BLaER1 (cell line): ENCODE results near the gene CKM.

Experiments used
- H3K27ac ChIP-seq: shearing (Covaris generic); formaldehyde crosslinking; 2 replicates; pipeline ENCODE4 v1.8.1; 2022
- H3K27me3 ChIP-seq: shearing (Covaris generic); formaldehyde crosslinking; 2 replicates; pipeline ENCODE4 v1.8.1; 2022
- H3K36me3 ChIP-seq: shearing (Covaris generic); formaldehyde crosslinking; 2 replicates; pipeline ENCODE4 v1.8.1; 2022
- H3K4me1 ChIP-seq: shearing (Covaris generic); formaldehyde crosslinking; 2 replicates; pipeline ENCODE4 v1.8.1; 2022
- H3K4me2 ChIP-seq: shearing (Covaris generic); formaldehyde crosslinking; 2 replicates; pipeline ENCODE4 v1.8.1; 2022
- H3K4me3 ChIP-seq: shearing (Covaris generic); formaldehyde crosslinking; 2 replicates; pipeline ENCODE4 v1.8.1; 2022
- H3K9ac ChIP-seq: shearing (Covaris generic); formaldehyde crosslinking; 2 replicates; pipeline ENCODE4 v1.8.1; 2022
- H3K9me3 ChIP-seq: shearing (Covaris generic); formaldehyde crosslinking; 2 replicates; pipeline ENCODE4 v1.8.1; 2022
- H4K20me1 ChIP-seq: shearing (Covaris generic); formaldehyde crosslinking; 2 replicates; pipeline ENCODE4 v1.8.1; 2022
- Cebpa-rat ChIP-seq: shearing (Covaris generic); IDR thresholded peaks from 2 replicates; pipeline ENCODE4 v1.8.1; 2022

The CKM gene

DNA sequence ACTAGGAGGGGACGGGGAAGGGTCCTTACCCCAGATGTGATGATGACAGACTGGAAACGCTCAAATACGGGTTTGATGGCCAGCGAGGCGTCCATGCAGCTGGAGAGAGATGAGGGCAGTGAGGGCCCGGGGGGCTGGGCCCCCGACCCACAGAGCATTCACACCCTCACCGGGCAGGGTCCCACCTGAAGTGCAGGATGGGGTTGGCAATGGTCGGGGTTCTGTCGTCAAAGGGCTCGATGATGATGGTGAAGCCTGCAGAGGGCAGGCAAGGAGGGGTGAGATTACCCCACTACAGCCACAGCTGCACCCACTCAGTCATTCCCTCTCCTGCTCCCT lies 34.7 kb upstream of the CKM start:
- no peak overlapping the region for H3K9ac ChIP-seq
- no peaks in the 10 kb centered on the region for H3K27me3 ChIP-seq
- TF ChIP-seq Cebpa-rat: no peak
- H3K9me3 ChIP-seq: no peaks in the 10 kb centered on the region
- no peak overlapping the region for H3K4me3 ChIP-seq
- H4K20me1 ChIP-seq: no peaks in the 10 kb centered on the region
- H3K27ac ChIP-seq: no peak overlapping the region
- no peak overlapping the region for H3K4me2 ChIP-seq
- H3K4me1 ChIP-seq: no peaks in the 10 kb centered on the region
- H3K36me3 ChIP-seq: peaks cover 97% of the 10 kb centered on the region

GRCh38 chr19:45356760-45357444 lies 34.2 kb upstream of the CKM start:
- no peaks in the 10 kb centered on the region for H3K9me3 ChIP-seq
- H3K9ac ChIP-seq: no peak overlapping the region
- no peak overlapping the region for H3K27ac ChIP-seq
- H3K4me1 ChIP-seq: no peaks in the 10 kb centered on the region
- no peak overlapping the region for H3K4me3 ChIP-seq
- no peaks in the 10 kb centered on the region for H3K27me3 ChIP-seq
- H3K36me3 ChIP-seq: peaks cover 97% of the 10 kb centered on the region
- H4K20me1 ChIP-seq: no peaks in the 10 kb centered on the region
- TF ChIP-seq Cebpa-rat: no peak
- no peak overlapping the region for H3K4me2 ChIP-seq

DNA sequence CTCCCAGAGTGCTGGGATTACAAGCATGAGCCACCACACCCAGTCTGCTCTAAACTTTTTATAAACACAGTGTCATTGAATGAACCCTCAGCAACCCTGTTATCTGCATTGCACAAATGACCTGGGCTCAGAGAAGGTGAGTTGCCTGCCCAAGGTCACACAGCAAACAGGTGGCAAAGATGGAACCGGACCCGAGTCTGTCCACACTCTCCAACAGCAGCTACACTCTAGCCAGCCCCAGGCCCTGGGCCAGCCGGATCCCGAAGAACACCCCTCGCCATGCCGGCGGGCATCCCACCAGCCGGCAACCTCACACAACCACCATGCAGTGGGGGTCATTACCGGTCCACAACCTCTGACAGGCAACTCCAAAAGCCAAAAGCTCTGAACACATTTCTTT lies 33.2 kb upstream of the CKM start:
- no peak for TF ChIP-seq Cebpa-rat
- Histone ChIP-seq H3K4me3 (no peak overlapping the region), H3K9me3 (no peaks in the 10 kb centered on the region), H4K20me1 (no peaks in the 10 kb centered on the region), H3K4me1 (no peaks in the 10 kb centered on the region), H3K4me2 (no peak overlapping the region), H3K9ac (no peak overlapping the region), H3K36me3 (peaks cover 97% of the 10 kb centered on the region), H3K27ac (no peak overlapping the region), H3K27me3 (no peaks in the 10 kb centered on the region)

DNA sequence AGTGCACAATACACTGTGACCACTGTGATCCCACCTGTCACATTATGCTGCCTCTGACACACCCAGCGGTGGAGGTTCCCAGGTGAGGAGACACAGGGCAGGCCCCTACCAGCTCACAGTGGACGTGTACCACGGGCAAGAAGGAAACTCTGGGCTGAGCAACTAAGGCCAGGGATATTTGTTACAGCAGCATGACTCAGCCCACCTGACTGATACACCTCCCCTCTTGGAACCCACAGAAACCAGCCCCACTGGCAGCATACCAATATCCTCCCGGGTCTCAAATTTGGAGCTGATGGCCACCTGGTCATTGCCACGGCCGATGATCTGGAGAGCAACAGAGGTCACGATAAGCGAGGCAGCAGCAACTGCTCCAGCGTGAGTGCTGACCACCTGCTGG lies 32.7 kb upstream of the CKM start:
- Histone ChIP-seq H3K27ac (no peak overlapping the region), H3K9me3 (no peaks in the 10 kb centered on the region), H3K4me3 (no peak overlapping the region), H3K27me3 (no peaks in the 10 kb centered on the region), H3K36me3 (peaks cover 97% of the 10 kb centered on the region), H4K20me1 (no peaks in the 10 kb centered on the region), H3K4me1 (no peaks in the 10 kb centered on the region), H3K4me2 (no peak overlapping the region), H3K9ac (no peak overlapping the region)
- no peak for TF ChIP-seq Cebpa-rat

- no peak for TF ChIP-seq Cebpa-rat
- Histone ChIP-seq H3K36me3 (peaks cover 99% of the 10 kb centered on the region), H3K4me1 (no peaks in the 10 kb centered on the region), H3K4me3 (no peak overlapping the region), H3K4me2 (no peak overlapping the region), H3K9me3 (no peaks in the 10 kb centered on the region), H3K9ac (no peak overlapping the region), H4K20me1 (no peaks in the 10 kb centered on the region), H3K27me3 (no peaks in the 10 kb centered on the region), H3K27ac (no peak overlapping the region)
Measured at GRCh38 chr19:45354241-45354842, 31.7 kb upstream of the CKM start.

- Histone ChIP-seq H4K20me1 (no peaks in the 10 kb centered on the region), H3K36me3 (peaks cover 87% of the 10 kb centered on the region), H3K27me3 (no peaks in the 10 kb centered on the region), H3K4me1 (no peaks in the 10 kb centered on the region), H3K9ac (no peak overlapping the region), H3K9me3 (no peaks in the 10 kb centered on the region), H3K27ac (no peak overlapping the region), H3K4me3 (no peak overlapping the region), H3K4me2 (no peak overlapping the region)
- TF ChIP-seq Cebpa-rat: no peak
Measured at GRCh38 chr19:45352914-45353796, 30.5 kb upstream of the CKM start.

GRCh38 chr19:45352471-45352870 lies 29.8 kb upstream of the CKM start:
- Histone ChIP-seq H3K36me3 (peaks cover 80% of the 10 kb centered on the region), H4K20me1 (no peaks in the 10 kb centered on the region), H3K9ac (no peak overlapping the region), H3K4me2 (no peak overlapping the region), H3K9me3 (no peaks in the 10 kb centered on the region), H3K27ac (no peak overlapping the region), H3K4me1 (no peaks in the 10 kb centered on the region), H3K27me3 (no peaks in the 10 kb centered on the region), H3K4me3 (no peak overlapping the region)
- TF ChIP-seq Cebpa-rat: no peak

DNA sequence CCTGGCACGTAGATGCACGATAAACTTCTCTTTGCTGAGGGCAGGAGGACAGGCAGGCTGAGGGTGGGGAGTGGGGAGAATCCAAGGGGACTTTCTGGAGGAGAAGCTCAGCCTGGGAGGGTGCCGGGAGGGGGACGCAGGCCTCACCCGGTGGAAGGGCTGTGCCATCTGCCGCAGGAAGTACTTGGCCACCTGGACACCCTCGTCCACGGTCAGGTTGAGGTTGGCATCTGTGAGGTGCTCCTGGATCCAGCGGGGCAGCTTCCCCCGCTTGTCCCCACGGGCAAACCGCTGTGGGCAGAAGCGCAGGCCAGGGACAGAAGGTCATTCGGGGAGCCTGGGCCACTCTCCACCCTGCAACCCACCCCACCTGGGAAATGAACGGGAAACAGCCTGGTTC lies 29.4 kb upstream of the CKM start:
- H3K9me3 ChIP-seq: no peaks in the 10 kb centered on the region
- H4K20me1 ChIP-seq: no peaks in the 10 kb centered on the region

GRCh38 chr19:45351401-45351952 lies 28.8 kb upstream of the CKM start:
- Histone ChIP-seq H3K36me3 (peaks cover 70% of the 10 kb centered on the region), H3K9me3 (no peaks in the 10 kb centered on the region), H3K27me3 (peaks cover 5% of the 10 kb centered on the region; the same call in 1 of the 2 replicates), H4K20me1 (no peaks in the 10 kb centered on the region), H3K9ac (no peak overlapping the region), H3K4me1 (no peaks in the 10 kb centered on the region), H3K4me3 (no peak overlapping the region), H3K4me2 (no peak overlapping the region), H3K27ac (no peak overlapping the region)
- TF ChIP-seq Cebpa-rat: no peak

More for the DNA sequence above, 29.4 kb upstream of the CKM start:
- TF ChIP-seq Cebpa-rat: no peak
- Histone ChIP-seq H3K9ac (no peak overlapping the region), H3K36me3 (peaks cover 76% of the 10 kb centered on the region), H3K27me3 (no peaks in the 10 kb centered on the region), H3K27ac (no peak overlapping the region), H3K4me1 (no peaks in the 10 kb centered on the region), H3K4me3 (no peak overlapping the region), H3K4me2 (no peak overlapping the region)

GRCh38 chr19:45350477-45351058 lies 27.9 kb upstream of the CKM start:
- peaks cover 9% of the 10 kb centered on the region; the same call in 1 of the 2 replicates for H3K27me3 ChIP-seq
- no peaks in the 10 kb centered on the region for H4K20me1 ChIP-seq
- H3K4me3 ChIP-seq: no peak overlapping the region
- no peaks in the 10 kb centered on the region for H3K9me3 ChIP-seq
- H3K4me1 ChIP-seq: no peaks in the 10 kb centered on the region
- H3K4me2 ChIP-seq: no peak overlapping the region
- H3K36me3 ChIP-seq: peaks cover 61% of the 10 kb centered on the region
- H3K9ac ChIP-seq: no peak overlapping the region
- TF ChIP-seq Cebpa-rat: no peak
- H3K27ac ChIP-seq: no peak overlapping the region
